Spleen (tissue), 7 donors: ENCODE data around the gene CNIH3.

ENCODE experiments used
- POLR2A ChIP-seq, 3 donors: fragments of 450-650 bp; IDR thresholded peaks; one replicate each; pipeline ENCODE4 v1.5.1; 2017; ENCODE audit warnings: antibody characterized with exemption in 3 of 3, mild to moderate bottlenecking in 1 of 3
- POLR2AphosphoS5 ChIP-seq, 3 donors: sonication (generic); formaldehyde crosslinking; IDR thresholded peaks; one replicate each; pipeline ENCODE4 v1.5.1; 2017; ENCODE audit warnings: antibody characterized with exemption in 3 of 3
- TF ChIP-seq, protein P1 (sequence below), 11 experiments: fragments of 200-600 bp in 7 of 11; fragments of 450-650 bp in 4 of 11; sonication (generic) in 4 of 11; IDR thresholded peaks in 8 of 11; conservative IDR thresholded peaks in 3 of 11; 1 replicate in 7 of 11; 2 replicates in 4 of 11; pipeline versions ENCODE4 v1.4.0 to v1.8.0; 2016 to 2021; ENCODE audit warnings: antibody characterized with exemption in 11 of 11, inconsistent platforms in 4 of 11, mild to moderate bottlenecking in 1 of 11
- donor health status: DM: no; HTN: no; CAD: no; lungs with moderate emphysema.
- donor health status: DM: no; HTN: no; CAD: no.
- donor health status: DM: no; HTN: no; CAD: no.

DNA sequence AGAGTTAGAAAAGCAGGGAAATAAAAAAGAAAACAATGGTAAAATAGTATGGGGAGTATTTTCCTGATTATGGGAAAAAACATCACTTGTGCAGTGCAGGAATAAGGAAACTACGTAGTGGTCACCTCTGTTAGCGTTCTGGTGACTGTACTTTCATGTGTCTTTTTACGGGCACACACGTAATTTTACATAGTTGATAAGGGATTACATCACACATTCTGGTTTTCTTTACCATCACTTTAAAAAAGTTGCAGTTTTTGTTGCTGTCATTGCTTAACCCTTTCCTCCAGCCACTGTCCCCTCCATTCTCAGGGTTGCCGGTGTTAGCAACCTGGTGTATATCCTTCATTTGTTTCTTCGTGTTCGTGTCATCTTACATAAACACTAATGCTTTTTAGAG is 35.1 kb downstream of the CNIH3 start:
- TF ChIP-seq, protein P1, sequence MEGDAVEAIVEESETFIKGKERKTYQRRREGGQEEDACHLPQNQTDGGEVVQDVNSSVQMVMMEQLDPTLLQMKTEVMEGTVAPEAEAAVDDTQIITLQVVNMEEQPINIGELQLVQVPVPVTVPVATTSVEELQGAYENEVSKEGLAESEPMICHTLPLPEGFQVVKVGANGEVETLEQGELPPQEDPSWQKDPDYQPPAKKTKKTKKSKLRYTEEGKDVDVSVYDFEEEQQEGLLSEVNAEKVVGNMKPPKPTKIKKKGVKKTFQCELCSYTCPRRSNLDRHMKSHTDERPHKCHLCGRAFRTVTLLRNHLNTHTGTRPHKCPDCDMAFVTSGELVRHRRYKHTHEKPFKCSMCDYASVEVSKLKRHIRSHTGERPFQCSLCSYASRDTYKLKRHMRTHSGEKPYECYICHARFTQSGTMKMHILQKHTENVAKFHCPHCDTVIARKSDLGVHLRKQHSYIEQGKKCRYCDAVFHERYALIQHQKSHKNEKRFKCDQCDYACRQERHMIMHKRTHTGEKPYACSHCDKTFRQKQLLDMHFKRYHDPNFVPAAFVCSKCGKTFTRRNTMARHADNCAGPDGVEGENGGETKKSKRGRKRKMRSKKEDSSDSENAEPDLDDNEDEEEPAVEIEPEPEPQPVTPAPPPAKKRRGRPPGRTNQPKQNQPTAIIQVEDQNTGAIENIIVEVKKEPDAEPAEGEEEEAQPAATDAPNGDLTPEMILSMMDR (IDR thresholded peaks at IDR 0.05 in 8 of 11, conservative IDR thresholded peaks at IDR 0.05 in 3 of 11), result no peak
- TF ChIP-seq POLR2A (IDR thresholded peaks at IDR 0.05) (no peak), POLR2AphosphoS5 (IDR thresholded peaks at IDR 0.05) (no peak)
